ENCODE measurements around the gene KLF13. TPM values are rescaled to one million over a fixed set of nuclear protein-coding genes. Genes with fewer than 3 reads are reported as not detected.

The KLF13 gene
- total RNA-seq = 57.1 and 59.8 TPM in 2 replicates

GRCh38 chr15:31326156-31326874, at the start of gene KLF13:
Gene KLF13 (plus strand): TSS chr15:31326835. CDS start chr15:31327213, 378 bp downstream.

Other genes with a start within 250 kb of the KLF13 start
- gene TRPM1, start 225.1 kb upstream of the KLF13 start, total RNA-seq = under 0.01 TPM in 1 of 2 replicates, not detected in the other

All from tracheal epithelial cell (primary cell).